Activated naive CD8-positive, alpha-beta T cell (primary cell): ENCODE results near the gene FGF14.
"Not testable (repeated sequence)": the region's sequence is repeated elsewhere in the genome, so short reads cannot be mapped to it uniquely, and the experiment has no call there.

ENCODE experiments used
- H3K27ac Mint-ChIP-seq: one replicate; pipeline ENCODE4 v1.8.0; 2021; ENCODE audit warnings: mixed read lengths
- H3K27me3 Mint-ChIP-seq: one replicate; pipeline ENCODE4 v1.8.0; 2021; ENCODE audit warnings: mixed read lengths
- H3K36me3 Mint-ChIP-seq: one replicate; pipeline ENCODE4 v1.8.0; 2021; ENCODE audit warnings: mixed read lengths
- H3K4me1 Mint-ChIP-seq: one replicate; pipeline ENCODE4 v1.8.0; 2021; ENCODE audit warnings: low read depth, mixed read lengths
- H3K4me3 Mint-ChIP-seq: one replicate; pipeline ENCODE4 v1.8.0; 2021; ENCODE audit warnings: mild to moderate bottlenecking, mixed read lengths
- H3K9me3 Mint-ChIP-seq: one replicate; pipeline ENCODE4 v1.8.0; 2021; ENCODE audit warnings: low read depth, mixed read lengths

The FGF14 gene

GRCh38 chr13:101869553-101869952 is 532.3 kb downstream of the FGF14 start:
- Mint-ChIP-seq H3K36me3 (no peaks in the 10 kb centered on the region), H3K4me1 (no peaks in the 10 kb centered on the region)

DNA sequence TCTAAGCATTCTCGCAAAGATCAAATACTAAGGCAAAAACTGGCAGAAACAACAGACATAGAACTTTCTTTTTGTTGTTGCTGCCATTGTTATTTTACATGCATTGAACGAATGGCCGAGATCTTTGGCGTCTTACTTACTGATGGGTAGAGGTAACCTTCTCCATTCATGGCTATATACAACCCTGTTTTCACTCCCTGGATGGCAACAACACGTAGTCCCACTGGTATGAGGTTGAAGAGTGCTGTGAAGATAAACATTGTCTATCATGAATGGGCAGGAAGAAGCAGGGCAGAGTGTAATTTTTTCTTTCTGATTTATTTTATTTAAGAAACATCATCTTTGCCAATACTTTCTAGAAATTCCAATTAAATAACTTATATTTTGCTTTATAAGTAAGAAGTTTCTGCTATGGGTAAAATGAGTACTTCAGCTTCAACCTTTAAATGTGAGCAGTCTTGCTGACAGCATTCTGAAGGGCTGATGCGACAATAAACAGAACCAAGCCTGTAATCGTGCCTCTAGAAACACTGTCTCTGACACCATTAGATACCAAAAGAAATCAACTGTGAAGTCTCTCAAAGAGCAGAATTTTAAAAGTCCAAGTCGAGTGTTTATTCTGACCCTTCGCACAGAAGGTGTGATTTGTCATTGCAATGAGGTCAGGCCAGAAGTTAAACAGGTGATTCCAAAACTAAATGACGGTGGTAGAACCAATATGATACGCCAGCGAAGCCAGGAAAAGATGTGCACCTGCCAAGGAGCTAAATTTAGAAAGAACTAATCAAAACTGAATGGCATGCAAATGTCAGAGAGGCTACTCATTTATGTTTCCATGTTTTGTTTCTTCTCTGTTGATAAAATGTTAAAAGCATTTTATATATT is 533.0 kb downstream of the FGF14 start:
- no peak overlapping the region for H3K4me3 Mint-ChIP-seq
- no peaks in the 10 kb centered on the region for H3K36me3 Mint-ChIP-seq

More at GRCh38 chr13:101869553-101869952, 532.3 kb downstream of the FGF14 start:
- H3K9me3 Mint-ChIP-seq: no peaks in the 10 kb centered on the region
- peaks cover 4% of the 10 kb centered on the region for H3K27me3 Mint-ChIP-seq
- H3K27ac Mint-ChIP-seq: no peak overlapping the region
- H3K4me3 Mint-ChIP-seq: no peak overlapping the region

GRCh38 chr13:101866889-101867581 is 534.8 kb downstream of the FGF14 start:
- Mint-ChIP-seq H3K9me3 (no peaks in the 10 kb centered on the region), H3K27me3 (peaks cover 6% of the 10 kb centered on the region), H3K36me3 (no peaks in the 10 kb centered on the region), H3K4me3 (no peak overlapping the region), H3K4me1 (no peaks in the 10 kb centered on the region), H3K27ac (no peak overlapping the region)

More for the DNA sequence above, 533.0 kb downstream of the FGF14 start:
- no peaks in the 10 kb centered on the region for H3K9me3 Mint-ChIP-seq
- H3K27me3 Mint-ChIP-seq: peaks cover 5% of the 10 kb centered on the region
- no peaks in the 10 kb centered on the region for H3K4me1 Mint-ChIP-seq
- no peak overlapping the region for H3K27ac Mint-ChIP-seq

GRCh38 chr13:101858860-101859259 is 543.0 kb downstream of the FGF14 start:
- no peaks in the 10 kb centered on the region for H3K4me1 Mint-ChIP-seq
- no peak overlapping the region for H3K4me3 Mint-ChIP-seq

GRCh38 chr13:101846701-101847100 is 555.1 kb downstream of the FGF14 start:
- no peaks in the 10 kb centered on the region for H3K36me3 Mint-ChIP-seq
- H3K9me3 Mint-ChIP-seq: no peaks in the 10 kb centered on the region
- peaks cover 1% of the 10 kb centered on the region for H3K27me3 Mint-ChIP-seq
- no peak overlapping the region for H3K27ac Mint-ChIP-seq
- H3K4me1 Mint-ChIP-seq: no peaks in the 10 kb centered on the region
- no peak overlapping the region for H3K4me3 Mint-ChIP-seq

More at GRCh38 chr13:101858860-101859259, 543.0 kb downstream of the FGF14 start:
- no peaks in the 10 kb centered on the region for H3K36me3 Mint-ChIP-seq
- no peak overlapping the region for H3K27ac Mint-ChIP-seq
- H3K9me3 Mint-ChIP-seq: no peaks in the 10 kb centered on the region
- peaks cover 3% of the 10 kb centered on the region for H3K27me3 Mint-ChIP-seq

DNA sequence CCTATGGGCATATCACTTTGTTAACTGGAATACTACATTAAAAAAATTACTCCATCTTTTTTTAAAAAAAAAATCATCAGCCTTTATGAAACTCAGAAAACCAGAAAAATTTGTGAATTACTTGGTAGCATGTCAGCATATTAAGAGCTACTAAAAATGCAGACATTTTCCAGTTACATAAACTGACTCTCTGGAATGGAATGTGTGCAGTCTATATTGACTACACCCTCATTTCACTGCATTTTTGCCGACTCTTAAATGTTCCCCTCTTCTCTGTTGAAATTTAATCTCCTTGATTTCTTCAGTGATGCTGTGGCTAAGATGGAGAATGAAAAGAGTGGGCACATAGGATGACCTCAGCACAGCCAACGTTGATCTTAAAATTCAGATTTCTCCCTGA is 555.6 kb downstream of the FGF14 start:
- Mint-ChIP-seq H3K27ac (no peak overlapping the region), H3K27me3 (peaks cover 1% of the 10 kb centered on the region), H3K36me3 (no peaks in the 10 kb centered on the region), H3K4me3 (no peak overlapping the region), H3K9me3 (no peaks in the 10 kb centered on the region), H3K4me1 (no peaks in the 10 kb centered on the region)

- peaks cover 1% of the 10 kb centered on the region for H3K27me3 Mint-ChIP-seq
- H3K27ac Mint-ChIP-seq: no peak overlapping the region
- H3K9me3 Mint-ChIP-seq: no peaks in the 10 kb centered on the region
- no peaks in the 10 kb centered on the region for H3K4me1 Mint-ChIP-seq
- H3K4me3 Mint-ChIP-seq: no peak overlapping the region
- no peaks in the 10 kb centered on the region for H3K36me3 Mint-ChIP-seq
Observed at GRCh38 chr13:101845245-101846020, 556.4 kb downstream of the FGF14 start.

DNA sequence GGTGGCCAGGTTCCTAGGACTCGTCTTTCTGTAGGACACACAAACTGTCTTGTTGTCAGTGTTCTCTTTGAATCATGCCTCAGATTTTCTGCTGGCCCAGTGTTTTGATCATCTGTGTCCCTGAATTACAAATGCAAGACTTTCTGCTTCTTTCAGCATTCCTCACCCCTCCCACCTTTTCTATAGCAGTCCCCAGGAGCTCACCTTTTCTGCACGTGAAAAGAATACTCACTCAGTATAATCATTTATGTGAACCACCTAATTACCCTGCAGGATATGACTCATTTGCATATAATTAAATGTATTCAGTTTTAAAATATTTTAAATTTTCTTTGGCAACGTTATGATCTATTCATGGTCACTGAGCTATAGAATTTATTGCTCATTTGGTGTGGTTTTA is 560.1 kb downstream of the FGF14 start:
- no peaks in the 10 kb centered on the region for H3K9me3 Mint-ChIP-seq
- no peak overlapping the region for H3K4me3 Mint-ChIP-seq
- no peaks in the 10 kb centered on the region for H3K27me3 Mint-ChIP-seq
- no peak overlapping the region for H3K27ac Mint-ChIP-seq
- no peaks in the 10 kb centered on the region for H3K4me1 Mint-ChIP-seq
- H3K36me3 Mint-ChIP-seq: no peaks in the 10 kb centered on the region

- H3K27me3 Mint-ChIP-seq: no peaks in the 10 kb centered on the region
- no peak overlapping the region for H3K4me3 Mint-ChIP-seq
- no peaks in the 10 kb centered on the region for H3K36me3 Mint-ChIP-seq
- H3K27ac Mint-ChIP-seq: no peak overlapping the region
- no peaks in the 10 kb centered on the region for H3K4me1 Mint-ChIP-seq
- no peaks in the 10 kb centered on the region for H3K9me3 Mint-ChIP-seq
Observed at GRCh38 chr13:101838323-101838722, 563.5 kb downstream of the FGF14 start.

DNA sequence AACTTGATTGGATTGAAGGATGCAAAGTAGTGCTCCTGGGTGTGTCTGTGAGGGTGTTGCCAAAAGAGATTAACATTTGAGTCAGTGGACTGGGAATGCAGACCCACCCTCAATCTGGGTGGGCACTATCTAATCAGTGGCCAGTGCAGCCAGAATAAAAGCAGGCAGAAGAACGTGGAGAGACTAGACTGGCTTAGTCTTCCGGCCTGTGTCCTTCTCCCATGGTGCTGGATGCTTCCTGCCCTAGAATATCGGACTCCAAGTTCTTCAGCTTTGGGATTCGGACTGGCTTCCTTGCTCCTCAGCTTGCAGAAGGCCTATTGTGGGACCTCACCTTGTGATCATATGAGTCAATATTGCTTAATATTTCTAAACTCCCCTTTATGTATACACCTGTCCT is 564.1 kb downstream of the FGF14 start:
- not testable (repeated sequence) for H3K36me3 Mint-ChIP-seq, H3K27ac Mint-ChIP-seq, H3K27me3 Mint-ChIP-seq, H3K4me1 Mint-ChIP-seq, H3K9me3 Mint-ChIP-seq, H3K4me3 Mint-ChIP-seq

DNA sequence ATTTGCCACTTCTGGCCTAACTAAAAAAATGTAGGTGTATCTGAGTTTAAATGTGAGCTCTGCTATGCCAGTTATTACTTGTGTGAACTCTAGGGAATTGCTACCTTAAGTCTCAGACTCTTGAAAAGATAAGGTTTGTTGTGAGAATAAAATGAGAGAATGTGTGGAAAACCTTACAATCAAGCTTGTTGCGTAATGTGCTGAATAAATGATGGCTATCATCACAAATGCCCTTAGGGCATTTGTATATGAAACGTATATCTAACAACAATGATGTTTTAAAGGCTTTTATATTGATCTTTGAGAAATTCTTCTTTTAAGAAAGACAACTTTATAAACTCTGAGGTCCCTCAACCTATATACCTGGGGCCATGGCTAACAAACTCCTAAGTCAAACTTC is 564.6 kb downstream of the FGF14 start:
- Mint-ChIP-seq H3K4me1 (no peaks in the 10 kb centered on the region), H3K4me3 (no peak overlapping the region), H3K9me3 (no peaks in the 10 kb centered on the region), H3K27me3 (no peaks in the 10 kb centered on the region), H3K27ac (no peak overlapping the region), H3K36me3 (no peaks in the 10 kb centered on the region)

GRCh38 chr13:101835920-101836319 is 565.9 kb downstream of the FGF14 start:
- no peaks in the 10 kb centered on the region for H3K9me3 Mint-ChIP-seq
- no peak overlapping the region for H3K4me3 Mint-ChIP-seq
- no peaks in the 10 kb centered on the region for H3K36me3 Mint-ChIP-seq
- H3K27me3 Mint-ChIP-seq: peaks cover under 1% of the 10 kb centered on the region
- no peak overlapping the region for H3K27ac Mint-ChIP-seq
- H3K4me1 Mint-ChIP-seq: no peaks in the 10 kb centered on the region

DNA sequence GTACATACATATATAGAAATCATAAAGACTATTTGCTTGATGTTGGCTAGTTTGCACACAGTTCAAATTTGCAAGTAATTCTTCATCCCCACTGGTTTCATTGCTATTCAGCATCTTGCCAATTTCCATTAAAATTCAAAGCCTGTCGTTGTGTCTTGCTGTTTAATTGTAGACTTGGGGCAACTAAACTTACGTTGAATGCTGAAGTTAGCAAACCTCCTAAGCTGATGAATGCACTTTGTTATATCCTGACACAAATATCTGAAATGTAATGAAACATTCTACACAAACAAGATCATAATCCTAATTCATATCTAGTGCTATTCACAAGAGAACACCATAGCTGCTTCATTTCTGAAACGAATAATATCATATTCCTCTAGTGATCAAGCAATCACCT is 568.2 kb downstream of the FGF14 start:
- no peaks in the 10 kb centered on the region for H3K4me1 Mint-ChIP-seq
- H3K27me3 Mint-ChIP-seq: peaks cover 2% of the 10 kb centered on the region
- H3K27ac Mint-ChIP-seq: no peak overlapping the region
- no peak overlapping the region for H3K4me3 Mint-ChIP-seq
- no peaks in the 10 kb centered on the region for H3K9me3 Mint-ChIP-seq
- H3K36me3 Mint-ChIP-seq: no peaks in the 10 kb centered on the region

DNA sequence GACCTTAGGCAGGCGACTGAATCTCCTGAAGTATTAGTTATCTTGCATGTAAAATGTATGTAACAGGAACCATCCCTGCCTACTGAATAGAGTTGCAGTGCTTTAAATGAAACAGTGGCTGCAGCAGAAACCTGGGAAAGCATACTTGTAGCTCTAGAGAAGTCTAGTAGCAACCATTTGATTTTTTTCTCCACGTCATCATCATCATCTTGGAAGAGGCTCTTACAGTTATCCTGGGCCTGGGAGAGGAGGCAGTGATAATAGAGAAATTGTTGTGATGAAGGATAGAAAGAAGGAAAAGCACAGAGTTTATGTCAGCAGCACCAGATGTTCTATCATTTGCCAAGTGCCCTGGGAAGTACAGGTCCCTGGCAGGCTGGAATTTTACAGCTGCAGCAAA is 571.8 kb downstream of the FGF14 start:
- H3K27ac Mint-ChIP-seq: no peak overlapping the region
- no peaks in the 10 kb centered on the region for H3K4me1 Mint-ChIP-seq
- no peak overlapping the region for H3K4me3 Mint-ChIP-seq
- H3K27me3 Mint-ChIP-seq: peaks cover 2% of the 10 kb centered on the region
- H3K36me3 Mint-ChIP-seq: no peaks in the 10 kb centered on the region
- no peaks in the 10 kb centered on the region for H3K9me3 Mint-ChIP-seq

DNA sequence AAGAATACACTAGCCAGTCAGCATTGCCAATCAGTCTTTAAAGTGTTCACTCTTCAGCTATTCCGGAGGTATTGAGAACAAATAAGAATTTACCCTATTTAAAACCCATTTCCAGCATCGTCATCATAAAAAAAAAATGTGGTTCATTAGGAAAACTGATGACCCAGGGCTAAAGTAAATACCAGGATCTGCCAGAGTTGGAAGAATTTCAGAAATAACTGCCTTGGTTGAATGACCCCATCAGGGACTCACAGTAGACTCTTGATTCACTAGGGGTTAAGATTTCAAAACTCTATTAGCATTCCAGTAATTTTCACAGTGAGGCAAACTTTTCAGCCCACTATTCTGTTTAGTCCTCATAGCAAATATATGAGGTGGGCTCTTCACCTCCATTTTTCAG is 572.4 kb downstream of the FGF14 start:
- H3K27ac Mint-ChIP-seq: no peak overlapping the region
- no peaks in the 10 kb centered on the region for H3K36me3 Mint-ChIP-seq
- no peaks in the 10 kb centered on the region for H3K9me3 Mint-ChIP-seq
- no peak overlapping the region for H3K4me3 Mint-ChIP-seq
- H3K27me3 Mint-ChIP-seq: peaks cover 5% of the 10 kb centered on the region
- no peaks in the 10 kb centered on the region for H3K4me1 Mint-ChIP-seq
